CD4-positive, alpha-beta T cell (primary cell): Measurements from ENCODE around the gene DPP4. TPM values are rescaled to one million over a fixed set of nuclear protein-coding genes. Genes with fewer than 3 reads are reported as not detected.

Experiments
- ATAC-seq: fragments of 200-7000 bp; cut with Tn5 transposase; one replicate; pipeline ENCODE4 v1.10.0; 2022; ENCODE audit warnings: mild to moderate bottlenecking; ENCODE audit not compliant: poor library complexity
- CTCF ChIA-PET: fragments of 350-600 bp; sonication (Branson Sonifier 250); formaldehyde crosslinking; loops from one replicate; lab custom pipeline; 2021; ENCODE audit warnings: antibody characterized with exemption, inconsistent platforms; lab: Charles Lee
- POLR2A ChIA-PET: fragments of 350-600 bp; sonication (Branson Sonifier 250); formaldehyde crosslinking; loops from one replicate; lab custom pipeline; 2021; ENCODE audit warnings: antibody characterized with exemption, inconsistent platforms; lab: Charles Lee
- DNase-seq, 14 experiments: peaks; one replicate each; pipeline ENCODE4 v3.0.0-alpha.2; 2013 to 2020; ENCODE audit warnings: mixed read lengths in 2 of 14
- H3K27ac ChIP-seq, 2 donors: one replicate each; pipeline versions ENCODE4 v1.5.1 to v1.7.0; 2013; ENCODE audit warnings: low read length in 2 of 2, low read depth in 1 of 2, mild to moderate bottlenecking in 1 of 2
- H3K27me3 ChIP-seq, 2 experiments: 1 replicate in 1 of 2; 2 replicates in 1 of 2; pipeline versions ENCODE4 v1.6.1 to v1.7.0; 2013; ENCODE audit warnings: low read length in 2 of 2, control low read depth in 1 of 2, mild to moderate bottlenecking in 1 of 2, moderate library complexity in 1 of 2; ENCODE audit not compliant: insufficient read depth in 2 of 2, control insufficient read depth in 1 of 2
- H3K36me3 ChIP-seq: one replicate; pipeline ENCODE4 v1.6.1; 2013; ENCODE audit warnings: low read length, control low read depth; ENCODE audit not compliant: insufficient read depth
- H3K4me1 ChIP-seq: one replicate; pipeline ENCODE4 v1.6.1; 2013; ENCODE audit warnings: low read length, control low read depth; ENCODE audit not compliant: insufficient read depth
- H3K4me3 ChIP-seq: one replicate; pipeline ENCODE4 v1.5.1; 2013; ENCODE audit warnings: mild to moderate bottlenecking, low read length, moderate library complexity
- H3K9me3 ChIP-seq, 2 experiments: 1 replicate in 1 of 2; 2 replicates in 1 of 2; pipeline versions ENCODE4 v1.6.1 to v1.7.0; 2013; ENCODE audit warnings: low read length in 2 of 2, mild to moderate bottlenecking in 2 of 2, control low read depth in 1 of 2, moderate library complexity in 1 of 2; ENCODE audit not compliant: control insufficient read depth in 1 of 2, insufficient read depth in 1 of 2
- H3K27ac Mint-ChIP-seq: one replicate; pipeline ENCODE4 v1.8.0; 2020; ENCODE audit warnings: mixed read lengths
- H3K27me3 Mint-ChIP-seq: one replicate; pipeline ENCODE4 v1.8.0; 2021; ENCODE audit warnings: mixed read lengths
- H3K36me3 Mint-ChIP-seq: one replicate; pipeline ENCODE4 v1.8.0; 2021; ENCODE audit warnings: low read depth, mixed read lengths
- H3K4me1 Mint-ChIP-seq: one replicate; pipeline ENCODE4 v1.8.0; 2021; ENCODE audit warnings: low read depth, mixed read lengths
- H3K4me3 Mint-ChIP-seq: one replicate; pipeline ENCODE4 v1.8.0; 2020; ENCODE audit warnings: mild to moderate bottlenecking, mixed read lengths
- H3K9me3 Mint-ChIP-seq: one replicate; pipeline ENCODE4 v1.8.0; 2020; ENCODE audit warnings: mixed read lengths
- CTCF ChIP-seq: fragments of 200-600 bp; IDR thresholded peaks from one replicate; pipeline ENCODE4 v1.8.0; 2022; ENCODE audit warnings: antibody characterized with exemption, mild to moderate bottlenecking
- intact Hi-C, 2 experiments: fragments of 100-400 bp; cut with DNase I in 1 of 2; cut with micrococcal nuclease in 1 of 2; formaldehyde crosslinking; loops; one replicate each; pipeline versions ENCODE4 v1.15.1 to v1.9.0; 2023 to 2025; cut with DNase I, micrococcal nuclease
- total RNA-seq, 174 experiments: library from RNA in 2 of 174; stranded (reverse) in 2 of 174; gene quantifications; one replicate each; pipeline ENCODE4 v1.2.3 and lab custom pipeline; 2021 to 2026

The DPP4 gene
- total RNA-seq, 2 experiments from 2014 or later = 15.5 to 16.7 TPM

- TF ChIP-seq CTCF = no peak
- H3K36me3 ChIP-seq = no peaks in the 10 kb centered on the region
- Mint-ChIP-seq H3K4me1 (peaks cover 4% of the 10 kb centered on the region), H3K27me3 (no peaks in the 10 kb centered on the region), H3K27ac (no peak overlapping the region), H3K9me3 (no peaks in the 10 kb centered on the region), H3K36me3 (no peaks in the 10 kb centered on the region), H3K4me3 (no peak overlapping the region)
- H3K4me3 ChIP-seq = no peak overlapping the region
- POLR2A ChIA-PET = no interaction called here
- ATAC-seq = no peak
- no peaks in the 10 kb centered on the region for H3K27me3 ChIP-seq
- CTCF ChIA-PET = no interaction called here
- DNase-seq = no peak
- H3K9me3 ChIP-seq = no peaks in the 10 kb centered on the region
- no peak overlapping the region for H3K27ac ChIP-seq
- no peaks in the 10 kb centered on the region for H3K4me1 ChIP-seq
- intact Hi-C loops = no loop called here
Observed at GRCh38 chr2:162086904-162087303, 12.9 kb upstream of the DPP4 start.

GRCh38 chr2:162085090-162085891, 11.3 kb upstream of the DPP4 start:
- Mint-ChIP-seq H3K4me1 (no peaks in the 10 kb centered on the region), H3K36me3 (peaks cover under 1% of the 10 kb centered on the region), H3K4me3 (no peak overlapping the region), H3K27ac (no peak overlapping the region), H3K27me3 (no peaks in the 10 kb centered on the region), H3K9me3 (no peaks in the 10 kb centered on the region)
- Histone ChIP-seq H3K4me3 (no peak overlapping the region), H3K36me3 (no peaks in the 10 kb centered on the region), H3K27ac (no peak overlapping the region), H3K9me3 (no peaks in the 10 kb centered on the region), H3K4me1 (no peaks in the 10 kb centered on the region), H3K27me3 (no peaks in the 10 kb centered on the region)
- ChIA-PET CTCF (no interaction called here), POLR2A (no interaction called here)
- DNase-seq (no peak), ATAC-seq (no peak)
- no peak for TF ChIP-seq CTCF
- intact Hi-C loops = no loop called here

- ChIA-PET POLR2A (no interaction called here), CTCF (no interaction called here)
- DNase-seq (no peak), ATAC-seq (no peak)
- H3K27ac Mint-ChIP-seq = no peak overlapping the region
- intact Hi-C loops = no loop called here
- no peak overlapping the region for H3K4me3 Mint-ChIP-seq
- Histone ChIP-seq H3K4me3 (no peak overlapping the region), H3K27ac (no peak overlapping the region), H3K36me3 (no peaks in the 10 kb centered on the region), H3K9me3 (peaks cover 0 to 5% of the 10 kb centered on the region in 2 experiments), H3K4me1 (no peaks in the 10 kb centered on the region), H3K27me3 (no peaks in the 10 kb centered on the region)
- no peak for TF ChIP-seq CTCF
- no peaks in the 10 kb centered on the region for H3K27me3 Mint-ChIP-seq
- H3K4me1 Mint-ChIP-seq = no peaks in the 10 kb centered on the region
- H3K9me3 Mint-ChIP-seq = peaks cover 7% of the 10 kb centered on the region
- H3K36me3 Mint-ChIP-seq = peaks cover 4% of the 10 kb centered on the region
Observed at GRCh38 chr2:162084536-162084935, 10.5 kb upstream of the DPP4 start.
